Left ventricle myocardium superior (tissue), 1 donor: Measurements from ENCODE around the gene JARID2. TPM values are rescaled to one million over a fixed set of nuclear protein-coding genes. Genes with fewer than 3 reads are reported as not detected.

Source experiments
- ATAC-seq: fragments of 200-7000 bp; cut with Tn5 transposase; one replicate; pipeline ENCODE4 v1.9.1; 2020; ENCODE audit warnings: mild to moderate bottlenecking, moderate library complexity
- DNase-seq: peaks from one replicate; pipeline ENCODE4 v3.0.0-alpha.2; 2020
- intact Hi-C: fragments of 100-400 bp; cut with micrococcal nuclease; formaldehyde crosslinking; loops from one replicate; pipeline ENCODE4 v1.11.0; 2022
- total RNA-seq: library from RNA; stranded (reverse); fragmentation: NEBNext Ultra II Directional; extraction: Animal tissue kit (Norgen Biotek cat#: 25700); gene quantifications from one replicate; pipeline ENCODE4 v1.2.1, GENCODE V29; 2021
- donor health status: DM: no; HTN: yes; CAD: no; lungs with severe emphysema.

The JARID2 gene
- total RNA-seq, 1 donor from 2014 or later: 10.2 TPM

- intact Hi-C loops: no loop called here
- peak; percentile 32 for ATAC-seq
- no peak for DNase-seq
Measured at GRCh38 chr6:15416932-15417509, 171.2 kb downstream of the JARID2 start.

- intact Hi-C loops: no loop called here
- DNase-seq (no peak), ATAC-seq (no peak)
Measured at GRCh38 chr6:15417811-15418210, 171.9 kb downstream of the JARID2 start.

- intact Hi-C loops: no loop called here
- ATAC-seq (no peak), DNase-seq (no peak)
Measured at GRCh38 chr6:15419493-15419892, 173.6 kb downstream of the JARID2 start.

- ATAC-seq (peak; percentile 83), DNase-seq (no peak)
- intact Hi-C loops: no loop called here
Measured at GRCh38 chr6:15420959-15421438, 175.1 kb downstream of the JARID2 start.

GRCh38 chr6:15421945-15422733 lies 176.3 kb downstream of the JARID2 start:
- no peak for DNase-seq
- intact Hi-C loops: no loop called here
- ATAC-seq: no peak

- ATAC-seq: no peak
Measured at GRCh38 chr6:15423286-15423993, 177.6 kb downstream of the JARID2 start.

GRCh38 chr6:15425947-15426346 lies 180.1 kb downstream of the JARID2 start:
- intact Hi-C loops: no loop called here
- ATAC-seq (no peak), DNase-seq (no peak)

More at GRCh38 chr6:15423286-15423993, 177.6 kb downstream of the JARID2 start:
- intact Hi-C loops: no loop called here
- no peak for DNase-seq

- intact Hi-C loops: no loop called here
- DNase-seq: no peak
- ATAC-seq: no peak
Measured at GRCh38 chr6:15426395-15426794, 180.5 kb downstream of the JARID2 start.

- DNase-seq (no peak), ATAC-seq (no peak)
- intact Hi-C loops: no loop called here
Measured at GRCh38 chr6:15426901-15427300, 181.0 kb downstream of the JARID2 start.

- DNase-seq: no peak
- intact Hi-C loops: no loop called here
- ATAC-seq: no peak
Measured at GRCh38 chr6:15427331-15428070, 181.6 kb downstream of the JARID2 start.

- DNase-seq (no peak), ATAC-seq (no peak)
- intact Hi-C loops: no loop called here
Measured at GRCh38 chr6:15429141-15430110, 183.6 kb downstream of the JARID2 start.

- ATAC-seq (no peak), DNase-seq (no peak)
- intact Hi-C loops: no loop called here
Measured at GRCh38 chr6:15430186-15430585, 184.3 kb downstream of the JARID2 start.

GRCh38 chr6:15430931-15431405 lies 185.1 kb downstream of the JARID2 start:
- ATAC-seq: peak; percentile 60
- intact Hi-C loops: no loop called here
- DNase-seq: no peak

- intact Hi-C loops: no loop called here
- DNase-seq (no peak), ATAC-seq (peak; percentile 46)
Measured at GRCh38 chr6:15431762-15432483, 186.1 kb downstream of the JARID2 start.

- intact Hi-C loops: no loop called here
- DNase-seq (no peak), ATAC-seq (no peak)
Measured at GRCh38 chr6:15433511-15433861, 187.6 kb downstream of the JARID2 start.

GRCh38 chr6:15434263-15434662 lies 188.4 kb downstream of the JARID2 start:
- intact Hi-C loops: no loop called here
- DNase-seq (no peak), ATAC-seq (no peak)

GRCh38 chr6:15434823-15435380 lies 189.0 kb downstream of the JARID2 start:
- ATAC-seq (no peak), DNase-seq (no peak)
- intact Hi-C loops: no loop called here
